ENCODE measurements around the gene ITGA1. TPM values are rescaled to one million over a fixed set of nuclear protein-coding genes. Genes with fewer than 3 reads are reported as not detected.

ITGA1 gene
- total and polyA plus RNA-seq, 11 donors, result 5.5 to 52.0 (median 23.3) TPM

DNA sequence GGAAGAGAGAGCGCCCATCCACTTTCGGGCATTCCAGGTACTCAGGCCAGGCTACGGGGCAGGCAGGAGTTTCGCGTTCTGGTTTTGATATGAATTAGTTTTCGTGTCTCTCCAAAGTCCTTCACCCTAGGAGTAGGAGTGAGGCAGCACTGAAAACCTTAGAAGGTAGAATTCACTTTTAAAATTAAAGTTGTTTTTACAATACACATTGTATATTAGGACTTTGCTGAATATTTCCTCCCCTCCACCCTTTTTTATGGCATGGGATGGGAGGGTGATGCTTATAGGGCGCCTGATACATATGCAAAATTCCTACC lies 747 bp downstream of the ITGA1 start:
- Histone ChIP-seq H3K27ac (peak overlapping the region; percentile 82 to 96 (median 90)), H3K36me3 (peaks cover 0 to 2% (median 0%) of the 10 kb centered on the region in 9 donors), H3K4me3 (peak overlapping the region; percentile 45 to 83 (median 72)), H3K4me1 (peaks cover 0 to 42% (median 14%) of the 10 kb centered on the region in 12 donors), H3K9me3 (no peaks in the 10 kb centered on the region), H3K27me3 (no peaks in the 10 kb centered on the region)
- no peak for TF ChIP-seq POLR2A (IDR thresholded peaks at IDR 0.05)
- TF ChIP-seq CTCF (IDR thresholded peaks at IDR 0.05), result peak in 3 of 12 donors; percentile 1 to 16 (median 4)
- WGBS, 4 donors, result 8 to 11% (median 10%) methylated on average over 7 of the region's 7 CpGs
- DNase-seq, result no peak
- intact Hi-C loops (cut with DNase I), result loop anchor here (1.0 to 10.0 kb wide), 7 partner anchors 56 to 306 kb away; no protein-coding TSS in a partner anchor
- ATAC-seq, result no peak

GRCh38 chr5:52789378-52789777 lies 1.7 kb downstream of the ITGA1 start:
- H3K27me3 ChIP-seq, result no peaks in the 10 kb centered on the region
- intact Hi-C loops (cut with DNase I), result loop anchor here (2.0 to 10.0 kb wide), 6 partner anchors 55 to 305 kb away; no protein-coding TSS in a partner anchor
- DNase-seq (no peak), ATAC-seq (no peak)
- 43 to 64% (median 46%) methylated on average over 1 of the region's 1 CpG for WGBS, 4 donors
- H3K4me1 ChIP-seq, result peaks cover 0 to 37% (median 16%) of the 10 kb centered on the region in 12 donors
- H3K4me3 ChIP-seq, result peak overlapping the region; percentile 45 to 83 (median 72)
- peak overlapping the region in 11 of 12 donors; percentile 82 to 96 (median 90) for H3K27ac ChIP-seq
- no peaks in the 10 kb centered on the region for H3K9me3 ChIP-seq
- TF ChIP-seq CTCF (IDR thresholded peaks at IDR 0.05) (no peak), POLR2A (IDR thresholded peaks at IDR 0.05) (no peak)
- peaks cover 0 to 2% (median 0%) of the 10 kb centered on the region in 9 donors for H3K36me3 ChIP-seq

DNA sequence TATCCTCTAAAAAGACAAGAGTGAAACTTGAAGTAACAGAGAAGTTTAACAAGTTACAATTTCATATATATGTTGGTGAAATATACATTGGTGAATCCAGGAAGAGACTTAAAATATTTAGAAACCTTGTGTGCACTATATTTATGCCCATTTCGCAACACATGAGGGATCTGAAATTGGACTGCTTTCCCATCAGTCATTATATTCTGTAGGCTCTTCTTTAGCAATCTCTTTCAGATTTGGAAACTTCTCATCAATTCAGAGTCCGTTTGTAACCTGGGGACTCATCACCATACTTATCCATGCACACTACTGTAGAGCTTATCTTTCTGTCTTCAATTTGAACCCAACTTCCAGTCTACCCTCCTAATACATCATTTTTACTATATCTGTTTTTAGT lies 2.1 kb downstream of the ITGA1 start:
- Histone ChIP-seq H3K27ac (peak overlapping the region in 11 of 12 donors; percentile 1 to 96 (median 90)), H3K4me1 (peaks cover 0 to 42% (median 18%) of the 10 kb centered on the region in 12 donors), H3K4me3 (peak overlapping the region in 11 of 12 donors; percentile 45 to 83 (median 74)), H3K27me3 (no peaks in the 10 kb centered on the region), H3K9me3 (no peaks in the 10 kb centered on the region), H3K36me3 (peaks cover 0 to 2% (median 0%) of the 10 kb centered on the region in 9 donors)
- TF ChIP-seq CTCF (IDR thresholded peaks at IDR 0.05) (no peak), POLR2A (IDR thresholded peaks at IDR 0.05) (no peak)
- 46 to 54% (median 51%) methylated on average over 2 of the region's 2 CpGs for WGBS, 4 donors
- no peak for ATAC-seq
- DNase-seq, result no peak
- intact Hi-C loops (cut with DNase I), result loop anchor here (2.0 to 10.0 kb wide), 8 partner anchors 55 to 305 kb away; no protein-coding TSS in a partner anchor

DNA sequence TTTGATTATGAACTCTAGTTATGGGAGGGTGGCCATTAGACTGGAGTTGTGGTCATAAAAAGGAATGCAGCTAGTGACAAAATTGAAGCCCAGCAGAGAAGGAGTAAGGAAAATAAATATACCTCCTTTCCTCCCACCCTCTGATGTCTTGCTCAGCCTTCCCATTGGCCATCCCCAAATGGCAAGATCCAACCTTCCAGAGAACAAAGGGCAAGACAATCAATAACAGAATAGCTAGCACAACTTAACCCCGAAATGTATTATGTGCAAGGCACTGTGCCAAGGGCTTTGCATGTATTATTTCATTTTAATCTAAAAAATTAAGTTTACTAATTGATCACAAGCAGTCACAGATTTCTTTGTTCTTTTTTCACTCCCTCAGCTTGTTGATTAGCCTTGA lies 3.6 kb downstream of the ITGA1 start:
- DNase-seq (no peak), ATAC-seq (no peak)
- Histone ChIP-seq H3K36me3 (peaks cover 0 to 2% (median 0%) of the 10 kb centered on the region in 9 donors), H3K4me1 (peaks cover 0 to 52% (median 23%) of the 10 kb centered on the region in 12 donors), H3K9me3 (no peaks in the 10 kb centered on the region), H3K27ac (peak overlapping the region in 6 of 12 donors; percentile 2 to 96 (median 89)), H3K4me3 (peak overlapping the region in 8 of 12 donors; percentile 64 to 83 (median 74)), H3K27me3 (no peaks in the 10 kb centered on the region)
- intact Hi-C loops (cut with DNase I), result loop anchor here in 2 of 10 donors (5.0 to 10.0 kb wide), 2 partner anchors 103 to 116 kb away; no protein-coding TSS in a partner anchor
- WGBS, 4 donors, result 66 to 77% (median 75%) methylated on average over 1 of the region's 1 CpG
- TF ChIP-seq POLR2A (IDR thresholded peaks at IDR 0.05) (no peak), CTCF (IDR thresholded peaks at IDR 0.05) (no peak)
